Hippocampal formation (tissue), 2 donors: ENCODE data around the gene PSTK.

Experiments
- DNase-seq, 2 donors: peaks; one replicate each; lab custom pipeline; 2025; lab: John Stamatoyannopoulos, UW

The PSTK gene

GRCh38 chr10:122980209-122981065 is at the start of gene PSTK:
Gene PSTK, plus strand, starts transcription at chr10:122980401. Its CDS starts 79 bp downstream, at chr10:122980480.
- DNase-seq, result peak; percentile 91 to 95

GRCh38 chr10:122931088-122931906 is 48.9 kb upstream of the PSTK start:
- DNase-seq, result no peak

GRCh38 chr10:122939133-122939855 is 40.9 kb upstream of the PSTK start:
- DNase-seq, result no peak

GRCh38 chr10:122939856-122940543 is 40.2 kb upstream of the PSTK start:
- DNase-seq, result no peak

GRCh38 chr10:122949296-122949695 is 30.9 kb upstream of the PSTK start:
- no peak for DNase-seq

GRCh38 chr10:122953902-122954730 is 26.1 kb upstream of the PSTK start, which contains the start of gene C10orf88:
Gene C10orf88, minus strand, starts transcription at chr10:122954227. Its CDS starts 49 bp downstream, at chr10:122954178.
- peak; percentile 97 to 98 for DNase-seq

- DNase-seq, result no peak
Measured at GRCh38 chr10:122954731-122955050, 25.5 kb upstream of the PSTK start.

GRCh38 chr10:122955892-122956291 is 24.3 kb upstream of the PSTK start:
- DNase-seq, result no peak

GRCh38 chr10:122957474-122957873 is 22.7 kb upstream of the PSTK start:
- DNase-seq, result no peak

GRCh38 chr10:122962405-122962804 is 17.8 kb upstream of the PSTK start:
- DNase-seq, result no peak

GRCh38 chr10:122966879-122967278 is 13.3 kb upstream of the PSTK start:
- DNase-seq, result no peak

- no peak for DNase-seq
Measured at GRCh38 chr10:122968698-122969097, 11.5 kb upstream of the PSTK start.

GRCh38 chr10:122974023-122974422 is 6.2 kb upstream of the PSTK start:
- DNase-seq, result no peak

- no peak for DNase-seq
Measured at GRCh38 chr10:122974543-122975064, 5.6 kb upstream of the PSTK start.

GRCh38 chr10:122981066-122981464 is 864 bp downstream of the PSTK start:
- no peak for DNase-seq

- no peak for DNase-seq
Measured at GRCh38 chr10:122983898-122984297, 3.7 kb downstream of the PSTK start.

- no peak for DNase-seq
Measured at GRCh38 chr10:122984708-122985107, 4.5 kb downstream of the PSTK start.

- no peak for DNase-seq
Measured at GRCh38 chr10:122986335-122986734, 6.1 kb downstream of the PSTK start.

GRCh38 chr10:122988501-122988900 is 8.3 kb downstream of the PSTK start:
- DNase-seq, result no peak

- no peak for DNase-seq
Measured at GRCh38 chr10:122990278-122990677, 10.1 kb downstream of the PSTK start.
